SK-N-SH treated with all-trans-retinoic acid at 6 μM for 48 hours (cell line): ENCODE data around the gene NDFIP1.

Experiments used
- ATAC-seq: fragments of 200-7000 bp; cut with Tn5 transposase; 3 replicates; pipeline ENCODE4 v1.9.1; 2020; ENCODE audit warnings: mild to moderate bottlenecking, moderate library complexity
- ARNTL ChIP-seq: fragments of 450-650 bp; formaldehyde crosslinking; IDR thresholded peaks from 2 replicates; pipeline ENCODE4 v1.5.0; 2020; ENCODE audit warnings: low read depth, mild to moderate bottlenecking, moderate library complexity, borderline replicate concordance
- BACH2 ChIP-seq: fragments of 250-450 bp; sonication (Bioruptor Pico); IDR thresholded peaks from 2 replicates; pipeline ENCODE4 v1.9.0; 2021; ENCODE audit warnings: mild to moderate bottlenecking, borderline replicate concordance
- CREB5 ChIP-seq: fragments of 250-450 bp; sonication (Bioruptor Pico); IDR thresholded peaks from 2 replicates; pipeline ENCODE4 v1.5.1; 2020; ENCODE audit warnings: low read depth, mild to moderate bottlenecking, moderate library complexity
- CSDC2 ChIP-seq: fragments of 250-450 bp; sonication (Bioruptor Pico); IDR thresholded peaks from 2 replicates; pipeline ENCODE4 v1.5.0; 2020; ENCODE audit warnings: mild to moderate bottlenecking, moderate library complexity
- ESRRG ChIP-seq: fragments of 250-450 bp; sonication (Bioruptor Pico); IDR thresholded peaks from 2 replicates; pipeline ENCODE4 v1.6.1; 2021; ENCODE audit warnings: mild to moderate bottlenecking
- GLIS3 ChIP-seq: fragments of 250-450 bp; sonication (Bioruptor Pico); IDR thresholded peaks from 2 replicates; pipeline ENCODE4 v1.5.0; 2020; ENCODE audit warnings: mild to moderate bottlenecking, moderate library complexity
- ISL1 ChIP-seq: fragments of 250-450 bp; sonication (Bioruptor Pico); IDR thresholded peaks from 2 replicates; pipeline ENCODE4 v2.1.2; 2022; ENCODE audit warnings: mild to moderate bottlenecking, moderate library complexity
- OSR1 ChIP-seq: fragments of 250-450 bp; sonication (Bioruptor Pico); IDR thresholded peaks from 2 replicates; pipeline ENCODE4 v1.8.0; 2022; ENCODE audit warnings: moderate library complexity, mild to moderate bottlenecking, inconsistent platforms
- PATZ1 ChIP-seq: fragments of 250-450 bp; sonication (Bioruptor Pico); IDR thresholded peaks from 2 replicates; pipeline ENCODE4 v1.8.0; 2020; ENCODE audit warnings: mild to moderate bottlenecking, moderate library complexity, borderline replicate concordance
- PPARA ChIP-seq: fragments of 250-450 bp; sonication (Bioruptor Pico); IDR thresholded peaks from 2 replicates; pipeline ENCODE4 v1.5.0; 2020; ENCODE audit warnings: mild to moderate bottlenecking, borderline replicate concordance
- RARB ChIP-seq: fragments of 250-450 bp; sonication (Bioruptor Pico); IDR thresholded peaks from 2 replicates; pipeline ENCODE4 v1.8.0; 2021; ENCODE audit warnings: mild to moderate bottlenecking, moderate library complexity
- SNAI2 ChIP-seq: fragments of 250-450 bp; sonication (Bioruptor Pico); IDR thresholded peaks from 2 replicates; pipeline ENCODE4 v1.5.0; 2020; ENCODE audit warnings: mild to moderate bottlenecking, moderate library complexity
- TCF4 ChIP-seq: fragments of 250-450 bp; sonication (Bioruptor Pico); IDR thresholded peaks from 2 replicates; pipeline ENCODE4 v1.8.0; 2021; ENCODE audit warnings: mild to moderate bottlenecking, moderate library complexity, borderline replicate concordance
- TOX ChIP-seq: fragments of 250-450 bp; sonication (Bioruptor Pico); IDR thresholded peaks from 2 replicates; pipeline ENCODE4 v1.8.0; 2021; ENCODE audit warnings: mild to moderate bottlenecking, moderate library complexity, borderline replicate concordance
- TSHZ2 ChIP-seq: fragments of 250-450 bp; sonication (Bioruptor Pico); IDR thresholded peaks from 2 replicates; pipeline ENCODE4 v1.5.0; 2020; ENCODE audit warnings: mild to moderate bottlenecking, moderate library complexity
- ZC3H10 ChIP-seq: fragments of 250-450 bp; sonication (Bioruptor Pico); IDR thresholded peaks from 2 replicates; pipeline ENCODE4 v1.5.1; 2021; ENCODE audit warnings: mild to moderate bottlenecking, moderate library complexity
- ZFP3 ChIP-seq: fragments of 250-450 bp; sonication (Bioruptor Pico); IDR thresholded peaks from 2 replicates; pipeline ENCODE4 v1.5.0; 2020; ENCODE audit warnings: mild to moderate bottlenecking, moderate library complexity
- ZFP30 ChIP-seq: fragments of 450-650 bp; formaldehyde crosslinking; IDR thresholded peaks from 2 replicates; pipeline ENCODE4 v1.5.0; 2022; ENCODE audit warnings: mild to moderate bottlenecking, moderate library complexity
- ZNF565 ChIP-seq: fragments of 450-650 bp; formaldehyde crosslinking; conservative IDR thresholded peaks from 2 replicates; pipeline ENCODE4 v1.5.0; 2020; ENCODE audit warnings: low read depth, mild to moderate bottlenecking, moderate library complexity
- ZNF70 ChIP-seq: fragments of 450-650 bp; formaldehyde crosslinking; IDR thresholded peaks from 2 replicates; pipeline ENCODE4 v1.5.0; 2020; ENCODE audit warnings: mild to moderate bottlenecking, moderate library complexity
- ZNF8 ChIP-seq: fragments of 450-650 bp; formaldehyde crosslinking; IDR thresholded peaks from 2 replicates; pipeline ENCODE4 v1.5.0; 2020; ENCODE audit warnings: mild to moderate bottlenecking, moderate library complexity

NDFIP1 gene

GRCh38 chr5:142107736-142108431 is 695 bp upstream of the NDFIP1 start:
- ATAC-seq = no peak
- TF ChIP-seq RARB (CRISPR knock-in tag) (no peak), OSR1 (CRISPR knock-in tag) (no peak), ZFP30 (no peak), ISL1 (no peak), GLIS3 (CRISPR knock-in tag) (no peak), TCF4 (CRISPR knock-in tag) (no peak), ZNF565 (CRISPR knock-in tag) (no peak), ARNTL (CRISPR knock-in tag) (no peak), CREB5 (CRISPR knock-in tag) (no peak), ZC3H10 (CRISPR knock-in tag) (no peak), PATZ1 (CRISPR knock-in tag) (no peak), ZFP3 (CRISPR knock-in tag) (no peak), PPARA (CRISPR knock-in tag) (no peak), ZNF70 (CRISPR knock-in tag) (no peak), TSHZ2 (CRISPR knock-in tag) (no peak), SNAI2 (CRISPR knock-in tag) (no peak), BACH2 (no peak), CSDC2 (CRISPR knock-in tag) (no peak), ESRRG (CRISPR knock-in tag) (no peak)

GRCh38 chr5:142109331-142110045 is 909 bp downstream of the NDFIP1 start:
- peak; percentile 13 for ATAC-seq
- TF ChIP-seq BACH2 = no peak
- no peak for TF ChIP-seq CREB5 (CRISPR knock-in tag)
- no peak for TF ChIP-seq PATZ1 (CRISPR knock-in tag)
- no peak for TF ChIP-seq ZC3H10 (CRISPR knock-in tag)

- TF ChIP-seq GLIS3 (CRISPR knock-in tag) (no peak), OSR1 (CRISPR knock-in tag) (no peak), CSDC2 (CRISPR knock-in tag) (no peak), TOX (CRISPR knock-in tag) (no peak), ZFP30 (no peak), RARB (CRISPR knock-in tag) (no peak), ZC3H10 (CRISPR knock-in tag) (no peak), CREB5 (CRISPR knock-in tag) (no peak), ESRRG (CRISPR knock-in tag) (no peak), ZNF8 (CRISPR knock-in tag) (no peak)
- peak; percentile 16; the same call in 2 of the 3 replicates for ATAC-seq
Observed at GRCh38 chr5:142110046-142110531, 1.5 kb downstream of the NDFIP1 start.
